ENCODE data around the gene CCDC28B.
A peak's percentile ranks its signal among the peaks of the same experiment; 100 is the strongest.

Gene CCDC28B

GRCh38 chr1:32240140-32240951 lies 40.0 kb downstream of the CCDC28B start:
- Histone ChIP-seq H3K27me3 (replicated peaks) (no peaks in the 10 kb centered on the region), H3K4me3 (ENCODE audit: low read depth, low read length) (peak overlapping the region; percentile 65), H3K27ac (no peak overlapping the region), H3K36me3 (replicated peaks) (no peaks in the 10 kb centered on the region)
- DNase-seq = no peak
- in situ Hi-C loops (cut with HindIII; ENCODE audit: low pct_ligation_motif_present, low sequenced_read_pairs) = no loop called here
- peak; percentile 40 for TF ChIP-seq CTCF (IDR thresholded peaks at IDR 0.05; ENCODE audit: low read depth, low read length, missing control alignments)

GRCh38 chr1:32241001-32241763 lies 40.8 kb downstream of the CCDC28B start:
- H3K27ac ChIP-seq = no peak overlapping the region
- H3K4me3 ChIP-seq (ENCODE audit: low read depth, low read length) = peak overlapping the region; percentile 65
- no peaks in the 10 kb centered on the region for H3K27me3 ChIP-seq (replicated peaks)
- peak; percentile 12 for TF ChIP-seq CTCF (IDR thresholded peaks at IDR 0.05; ENCODE audit: low read depth, low read length, missing control alignments)
- in situ Hi-C loops (cut with HindIII; ENCODE audit: low pct_ligation_motif_present, low sequenced_read_pairs) = no loop called here
- H3K36me3 ChIP-seq (replicated peaks) = no peaks in the 10 kb centered on the region
- peak; percentile 16 for DNase-seq

- no peak overlapping the region for H3K4me3 ChIP-seq (ENCODE audit: low read depth, low read length)
- no peaks in the 10 kb centered on the region for H3K27me3 ChIP-seq (replicated peaks)
- no peaks in the 10 kb centered on the region for H3K36me3 ChIP-seq (replicated peaks)
- H3K27ac ChIP-seq = no peak overlapping the region
- no peak for DNase-seq
- no peak for TF ChIP-seq CTCF (IDR thresholded peaks at IDR 0.05; ENCODE audit: low read depth, low read length, missing control alignments)
- in situ Hi-C loops (cut with HindIII; ENCODE audit: low pct_ligation_motif_present, low sequenced_read_pairs) = no loop called here
Observed at GRCh38 chr1:32242341-32242851, 42.0 kb downstream of the CCDC28B start.

GRCh38 chr1:32246888-32247273 lies 46.5 kb downstream of the CCDC28B start, which contains the start of gene FAM167B:
TSS of gene FAM167B (plus strand) at chr1:32247222. CDS start at chr1:32247422, 200 bp downstream.
- no peak for TF ChIP-seq CTCF (IDR thresholded peaks at IDR 0.05; ENCODE audit: low read depth, low read length, missing control alignments)
- DNase-seq = no peak
- Histone ChIP-seq H3K36me3 (replicated peaks) (no peaks in the 10 kb centered on the region), H3K27ac (no peak within 1 kb of the TSS), H3K4me3 (ENCODE audit: low read depth, low read length) (no peak within 1 kb of the TSS), H3K27me3 (replicated peaks) (no peaks in the 10 kb centered on the region)
- in situ Hi-C loops (cut with HindIII; ENCODE audit: low pct_ligation_motif_present, low sequenced_read_pairs) = no loop called here

GRCh38 chr1:32247452-32247851 lies 47.1 kb downstream of the CCDC28B start:
- in situ Hi-C loops (cut with HindIII; ENCODE audit: low pct_ligation_motif_present, low sequenced_read_pairs) = no loop called here
- TF ChIP-seq CTCF (IDR thresholded peaks at IDR 0.05; ENCODE audit: low read depth, low read length, missing control alignments) = no peak
- no peak overlapping the region for H3K27ac ChIP-seq

More at GRCh38 chr1:32247452-32247851, 47.1 kb downstream of the CCDC28B start:
- Histone ChIP-seq H3K4me3 (ENCODE audit: low read depth, low read length) (no peak overlapping the region), H3K36me3 (replicated peaks) (no peaks in the 10 kb centered on the region), H3K27me3 (replicated peaks) (no peaks in the 10 kb centered on the region)
- no peak for DNase-seq
